Central memory CD4-positive, alpha-beta T cell (primary cell): ENCODE data around the gene SAP130.
A peak's percentile ranks its signal among the peaks of the same experiment; 100 is the strongest.

ENCODE experiments used
- DNase-seq: peaks from one replicate; pipeline ENCODE4 v3.0.0; 2022
- total RNA-seq, 3 experiments: gene quantifications; one replicate each; lab custom pipeline; 2026; lab: John Stamatoyannopoulos, UW

The SAP130 gene
- 19.6 to 24.4 (median 24.3) reads per million in 3 experiments for total RNA-seq

- DNase-seq = peak; percentile 98
These were observed at the start of gene SAP130 for GRCh38 chr2:128027801-128028667. TSS of gene SAP130 (minus strand) at chr2:128028059. CDS start at chr2:128026292, 1,767 bp downstream.

- no peak for DNase-seq
These were observed 48.7 kb upstream of the SAP130 start for GRCh38 chr2:128076461-128077106.

GRCh38 chr2:128073278-128073677, 45.4 kb upstream of the SAP130 start:
- no peak for DNase-seq

GRCh38 chr2:128069769-128070168, 41.9 kb upstream of the SAP130 start:
- no peak for DNase-seq

GRCh38 chr2:128064353-128064752, 36.5 kb upstream of the SAP130 start:
- DNase-seq = no peak

GRCh38 chr2:128062571-128062970, 34.7 kb upstream of the SAP130 start:
- no peak for DNase-seq

GRCh38 chr2:128058114-128058513, 30.3 kb upstream of the SAP130 start:
- DNase-seq = no peak

GRCh38 chr2:128057334-128057733, 29.5 kb upstream of the SAP130 start:
- DNase-seq = no peak

- DNase-seq = no peak
These were observed 26.4 kb upstream of the SAP130 start for GRCh38 chr2:128054104-128054885.

GRCh38 chr2:128053331-128053730, 25.5 kb upstream of the SAP130 start:
- DNase-seq = no peak

GRCh38 chr2:128043041-128043440, 15.2 kb upstream of the SAP130 start:
- DNase-seq = no peak

GRCh38 chr2:128041561-128041960, 13.7 kb upstream of the SAP130 start:
- DNase-seq = no peak

GRCh38 chr2:128040166-128040771, 12.4 kb upstream of the SAP130 start:
- no peak for DNase-seq

- DNase-seq = no peak
These were observed 11.7 kb upstream of the SAP130 start for GRCh38 chr2:128039535-128039934.

- DNase-seq = no peak
These were observed 10.6 kb upstream of the SAP130 start for GRCh38 chr2:128038411-128038810.

GRCh38 chr2:128037649-128038048, 9.8 kb upstream of the SAP130 start:
- no peak for DNase-seq

- no peak for DNase-seq
These were observed 9.1 kb upstream of the SAP130 start for GRCh38 chr2:128036748-128037607.

- no peak for DNase-seq
These were observed 4.2 kb upstream of the SAP130 start for GRCh38 chr2:128032092-128032491.

GRCh38 chr2:128028668-128029054, 802 bp upstream of the SAP130 start:
- no peak for DNase-seq

GRCh38 chr2:128027278-128027800, 520 bp downstream of the SAP130 start:
- DNase-seq = peak; percentile 97

GRCh38 chr2:128026448-128027277, 1.2 kb downstream of the SAP130 start:
- DNase-seq = peak; percentile 0
